MCF 10A (cell line): ENCODE measurements around the gene PLCZ1. TPM values are rescaled to one million over a fixed set of nuclear protein-coding genes. Genes with fewer than 3 reads are reported as not detected.

Experiments used
- BruUV-seq: library from RNA; stranded (reverse); fragments of 400-500 nt; replicated peaks from 2 replicates; lab custom pipeline; 2021; lab: Mats Ljungman, UMichigan
- CTCF ChIA-PET: fragments of 300-600 bp; sonication (Branson Sonifier 250); formaldehyde crosslinking; extraction: SDS; loops from one replicate; lab custom pipeline; 2021; ENCODE audit warnings: antibody characterized with exemption, inconsistent platforms; lab: Yijun Ruan, JAX
- POLR2A ChIA-PET: fragments of 300-600, 350-650 bp; sonication (Branson Sonifier 250); formaldehyde crosslinking; extraction: SDS; loops from one replicate; lab custom pipeline; 2020; ENCODE audit warnings: antibody characterized with exemption, inconsistent platforms; lab: Yijun Ruan, JAX
- DNase-seq: peaks from one replicate; pipeline ENCODE4 v3.0.0-alpha.2; 2018; ENCODE audit not compliant: unreplicated experiment
- H3K27ac Mint-ChIP-seq: one replicate; pipeline ENCODE4 v1.8.0; 2022; ENCODE audit warnings: mild to moderate bottlenecking, low read depth, mixed read lengths; ENCODE audit not compliant: unreplicated experiment
- H3K27me3 Mint-ChIP-seq: one replicate; pipeline ENCODE4 v1.8.0; 2022; ENCODE audit warnings: mixed read lengths; ENCODE audit not compliant: insufficient read depth, unreplicated experiment
- H3K36me3 Mint-ChIP-seq: one replicate; pipeline ENCODE4 v1.8.0; 2022; ENCODE audit warnings: mild to moderate bottlenecking, moderate library complexity, mixed read lengths; ENCODE audit not compliant: insufficient read depth, unreplicated experiment
- H3K4me1 Mint-ChIP-seq: one replicate; pipeline ENCODE4 v1.8.0; 2022; ENCODE audit warnings: mixed read lengths; ENCODE audit not compliant: insufficient read depth, unreplicated experiment
- H3K4me3 Mint-ChIP-seq: one replicate; pipeline ENCODE4 v1.8.0; 2022; ENCODE audit warnings: mild to moderate bottlenecking, moderate library complexity, mixed read lengths; ENCODE audit not compliant: unreplicated experiment
- H3K9me3 Mint-ChIP-seq: one replicate; pipeline ENCODE4 v1.8.0; 2022; ENCODE audit warnings: mixed read lengths; ENCODE audit not compliant: unreplicated experiment
- intact Hi-C: fragments of 100-400 bp; cut with micrococcal nuclease; formaldehyde crosslinking; loops from 2 replicates; pipeline ENCODE4 v1.14.1; 2022
- total RNA-seq: library from RNA; stranded (reverse); gene quantifications from 2 replicates; pipeline ENCODE4 v1.2.3, GENCODE V29; 2022
- TF ChIP-seq, protein P1 (sequence below): fragments of 200-600 bp; IDR thresholded peaks from one replicate; pipeline ENCODE4 v1.8.0; 2022; ENCODE audit warnings: antibody characterized with exemption, mild to moderate bottlenecking; ENCODE audit not compliant: unreplicated experiment

PLCZ1 gene
- total RNA-seq, 1 experiment from 2014 or later = not detected

DNA sequence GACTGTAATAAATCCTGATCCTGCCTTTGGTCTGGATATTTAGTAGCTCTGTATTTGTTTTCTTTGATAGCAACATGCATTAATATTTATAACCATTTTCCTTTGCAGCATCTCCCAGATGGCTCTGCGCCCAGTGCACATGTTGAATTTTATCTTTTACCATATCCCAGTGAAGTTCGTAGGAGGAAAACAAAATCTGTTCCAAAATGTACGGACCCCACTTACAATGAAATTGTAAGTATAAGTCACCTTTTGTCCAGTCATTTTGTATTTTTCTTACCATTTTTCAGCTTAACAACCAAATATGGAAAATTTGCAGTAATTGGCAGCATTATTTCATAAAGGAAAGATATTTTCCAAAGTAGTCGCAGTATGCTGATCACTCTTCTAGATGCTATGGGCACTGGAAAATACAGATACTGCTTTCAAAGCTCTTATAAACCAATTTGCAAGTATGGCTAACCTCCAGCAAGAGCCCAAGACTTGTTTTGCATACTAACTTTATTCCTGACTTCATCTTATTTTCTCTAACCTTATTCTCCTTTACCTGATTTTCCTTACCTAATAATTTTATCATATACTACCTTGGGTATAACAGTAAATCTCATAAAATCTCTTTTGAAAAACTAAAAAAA, 97.4 kb downstream of the PLCZ1 start:
- TF ChIP-seq, protein P1, sequence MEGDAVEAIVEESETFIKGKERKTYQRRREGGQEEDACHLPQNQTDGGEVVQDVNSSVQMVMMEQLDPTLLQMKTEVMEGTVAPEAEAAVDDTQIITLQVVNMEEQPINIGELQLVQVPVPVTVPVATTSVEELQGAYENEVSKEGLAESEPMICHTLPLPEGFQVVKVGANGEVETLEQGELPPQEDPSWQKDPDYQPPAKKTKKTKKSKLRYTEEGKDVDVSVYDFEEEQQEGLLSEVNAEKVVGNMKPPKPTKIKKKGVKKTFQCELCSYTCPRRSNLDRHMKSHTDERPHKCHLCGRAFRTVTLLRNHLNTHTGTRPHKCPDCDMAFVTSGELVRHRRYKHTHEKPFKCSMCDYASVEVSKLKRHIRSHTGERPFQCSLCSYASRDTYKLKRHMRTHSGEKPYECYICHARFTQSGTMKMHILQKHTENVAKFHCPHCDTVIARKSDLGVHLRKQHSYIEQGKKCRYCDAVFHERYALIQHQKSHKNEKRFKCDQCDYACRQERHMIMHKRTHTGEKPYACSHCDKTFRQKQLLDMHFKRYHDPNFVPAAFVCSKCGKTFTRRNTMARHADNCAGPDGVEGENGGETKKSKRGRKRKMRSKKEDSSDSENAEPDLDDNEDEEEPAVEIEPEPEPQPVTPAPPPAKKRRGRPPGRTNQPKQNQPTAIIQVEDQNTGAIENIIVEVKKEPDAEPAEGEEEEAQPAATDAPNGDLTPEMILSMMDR = no peak
- ChIA-PET POLR2A (interaction anchor here (0.6 kb wide), 1 partner anchor 703 kb away, joined by 4 read pairs; no protein-coding TSS in a partner anchor), CTCF (interaction anchor here (0.6 to 1.4 kb wide), 3 partner anchors 16 to 840 kb away, joined by 3 read pairs; no protein-coding TSS in a partner anchor)
- Mint-ChIP-seq H3K9me3 (no peaks in the 10 kb centered on the region), H3K4me1 (no peaks in the 10 kb centered on the region), H3K36me3 (no peaks in the 10 kb centered on the region), H3K4me3 (no peak overlapping the region), H3K27me3 (no peaks in the 10 kb centered on the region), H3K27ac (no peak overlapping the region)
- intact Hi-C loops = no loop called here
- BruUV-seq = no TSS peak
- DNase-seq = no peak

DNA sequence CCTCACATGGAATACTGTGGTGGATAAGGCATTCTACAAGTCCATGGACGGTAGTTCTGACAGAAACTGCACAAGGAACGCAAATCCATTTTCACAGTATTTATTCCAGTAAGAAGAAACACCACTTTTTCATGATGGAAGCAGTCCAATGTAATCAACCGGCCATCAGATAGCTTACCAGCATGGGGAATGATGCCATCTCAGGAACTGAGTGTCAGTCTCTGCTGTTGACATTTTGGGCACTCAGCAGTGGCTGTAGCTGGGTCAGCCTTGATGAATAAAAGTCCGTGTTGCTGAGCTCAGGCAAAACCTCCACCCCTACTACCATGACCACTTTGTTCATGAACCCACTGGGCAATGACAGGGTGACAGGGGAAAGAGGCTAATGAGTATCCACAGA, 103.4 kb downstream of the PLCZ1 start:
- POLR2A ChIA-PET = no interaction called here
- BruUV-seq = no TSS peak
- CTCF ChIA-PET = no interaction called here
- Mint-ChIP-seq H3K4me3 (no peak overlapping the region), H3K36me3 (peaks cover under 1% of the 10 kb centered on the region), H3K27me3 (no peaks in the 10 kb centered on the region), H3K9me3 (no peaks in the 10 kb centered on the region), H3K4me1 (no peaks in the 10 kb centered on the region), H3K27ac (no peak overlapping the region)
- intact Hi-C loops = no loop called here
- TF ChIP-seq, protein P1 = no peak
- DNase-seq = no peak

Other genes starting within 250 kb of the PLCZ1 start
- gene CAPZA3, start 107 bp upstream of the PLCZ1 start, total RNA-seq = 0.28 and 0.49 TPM in 2 replicates